GM15510 (cell line): Measurements from ENCODE around the gene BICRA.

Experiments used
- POLR2A ChIP-seq: IDR thresholded peaks from 3 replicates; pipeline ENCODE4 v1.6.1; 2011; ENCODE audit warnings: borderline replicate concordance; ENCODE audit not compliant: insufficient read length; ENCODE audit errors: extremely low read depth

BICRA gene

GRCh38 chr19:47643281-47643680 lies 34.3 kb downstream of the BICRA start:
- TF ChIP-seq POLR2A: no peak

- no peak for TF ChIP-seq POLR2A
Observed at GRCh38 chr19:47644199-47644598, 35.3 kb downstream of the BICRA start.

DNA sequence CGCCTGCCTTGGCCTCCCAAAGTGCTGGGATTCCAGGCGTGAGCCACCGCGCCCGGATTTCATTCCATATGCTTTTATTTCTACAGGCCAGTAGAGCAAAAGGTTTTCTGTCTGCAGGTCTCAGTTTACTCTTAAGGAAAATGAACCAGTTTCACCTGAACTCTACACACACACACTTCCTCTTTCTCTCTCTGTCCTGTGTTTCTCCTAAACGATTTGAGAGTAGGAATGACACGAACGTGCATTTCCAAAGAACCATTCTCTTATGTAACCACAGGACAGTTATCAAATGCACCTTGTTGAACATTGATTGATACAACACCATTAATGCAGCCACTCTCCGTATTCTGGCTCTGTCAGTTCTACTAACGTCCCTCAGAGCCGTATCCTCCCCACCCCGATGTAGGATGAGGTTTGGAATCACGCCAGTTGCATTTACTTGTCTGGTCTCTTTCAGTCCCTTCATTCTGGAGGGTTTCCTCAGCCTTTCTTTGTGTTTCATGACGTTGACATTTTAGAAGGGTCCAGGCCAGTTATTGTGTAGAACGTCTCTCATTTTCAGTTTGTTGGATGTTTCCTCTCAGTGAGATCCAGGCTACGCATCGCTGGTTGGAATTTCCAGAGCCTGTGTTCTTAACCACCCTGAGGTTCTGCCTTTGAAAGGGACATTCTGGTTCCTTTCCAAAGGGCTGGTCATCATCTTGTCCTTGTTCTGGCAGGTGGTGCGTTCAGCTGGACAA lies 36.0 kb downstream of the BICRA start:
- no peak for TF ChIP-seq POLR2A

DNA sequence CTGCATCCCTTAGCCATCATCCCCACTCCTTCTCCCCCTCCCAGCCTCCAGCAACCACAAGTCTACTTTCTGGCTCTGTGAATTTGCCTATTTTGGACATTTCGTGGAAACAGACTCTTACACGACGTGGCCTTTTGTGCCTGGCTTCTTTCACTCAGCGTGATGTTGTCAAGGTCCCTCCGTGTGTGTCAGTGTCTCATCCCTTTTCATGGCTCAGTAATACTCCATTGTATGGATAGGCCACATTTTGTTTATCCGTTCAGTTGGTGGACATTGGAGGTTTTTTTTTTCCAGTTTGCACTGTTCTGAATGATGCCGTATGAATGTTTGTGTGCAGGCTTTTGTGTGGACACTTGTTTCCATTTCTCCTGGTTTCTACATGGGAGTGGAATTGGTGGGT lies 38.0 kb downstream of the BICRA start:
- TF ChIP-seq POLR2A: no peak

- TF ChIP-seq POLR2A: no peak
Observed at GRCh38 chr19:47649588-47649987, 40.7 kb downstream of the BICRA start.

GRCh38 chr19:47650700-47651099 lies 41.8 kb downstream of the BICRA start:
- TF ChIP-seq POLR2A: no peak

DNA sequence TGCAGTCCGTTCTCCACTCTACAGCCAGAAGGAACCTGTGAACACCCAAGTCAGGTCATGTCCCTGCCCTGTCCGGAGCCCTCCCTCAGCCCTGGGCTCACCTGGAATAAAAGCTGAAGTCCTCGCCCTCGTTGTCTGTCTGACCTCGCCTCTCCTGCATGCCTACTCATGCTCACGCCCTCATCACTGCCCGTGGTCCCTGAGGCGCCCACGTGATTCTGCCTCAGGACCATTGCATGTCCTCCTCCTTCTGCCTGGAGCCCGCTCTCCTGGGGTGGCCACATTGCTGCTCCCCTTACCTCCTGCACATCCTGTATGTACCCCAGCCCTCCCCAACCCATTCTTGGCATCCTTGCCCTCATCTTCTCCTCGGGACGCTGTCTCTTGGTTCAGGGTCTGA lies 42.2 kb downstream of the BICRA start:
- TF ChIP-seq POLR2A: no peak

DNA sequence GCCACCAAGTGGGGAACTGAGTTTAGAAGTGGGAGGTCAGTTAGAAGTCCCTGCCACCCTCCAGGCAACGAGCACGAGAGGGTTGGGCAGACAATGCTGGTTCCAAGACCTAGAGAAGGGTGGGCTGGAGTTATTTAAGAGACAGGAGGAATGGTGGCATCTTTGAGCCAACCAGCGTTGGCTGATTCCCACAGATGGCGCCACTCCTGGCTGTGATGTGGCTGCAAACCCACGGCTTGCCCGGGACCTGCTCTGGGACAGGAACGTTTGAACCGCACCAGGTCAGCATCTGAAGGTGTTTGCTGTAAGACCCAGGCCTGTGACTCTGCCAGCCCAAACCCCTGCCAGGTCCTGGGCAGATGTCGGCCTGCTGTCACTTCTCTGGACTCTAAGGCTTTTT lies 42.8 kb downstream of the BICRA start:
- no peak for TF ChIP-seq POLR2A

GRCh38 chr19:47652285-47652684 lies 43.4 kb downstream of the BICRA start:
- no peak for TF ChIP-seq POLR2A

DNA sequence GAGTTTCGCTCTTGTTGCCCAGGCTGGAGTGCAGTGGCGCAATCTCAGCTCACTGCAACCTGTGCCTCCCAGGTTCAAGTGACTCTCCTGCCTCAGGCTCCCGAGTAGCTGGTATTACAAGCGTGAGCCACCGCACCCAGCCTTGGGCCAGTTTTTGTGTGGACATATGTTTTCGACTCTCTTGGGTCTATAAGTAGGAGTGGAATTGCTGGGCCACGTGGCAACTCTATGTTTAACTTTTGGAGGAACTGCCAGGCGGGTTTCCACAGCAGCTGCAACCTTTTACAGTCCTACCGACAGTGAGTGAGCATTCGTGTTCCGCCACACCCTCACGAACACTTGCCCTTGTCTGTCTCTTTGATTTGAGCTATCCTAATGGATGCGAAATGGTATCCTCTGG lies 44.9 kb downstream of the BICRA start:
- no peak for TF ChIP-seq POLR2A

GRCh38 chr19:47657719-47658118 lies 48.8 kb downstream of the BICRA start:
- TF ChIP-seq POLR2A: no peak

GRCh38 chr19:47658431-47659348 lies 49.8 kb downstream of the BICRA start:
- TF ChIP-seq POLR2A: no peak

DNA sequence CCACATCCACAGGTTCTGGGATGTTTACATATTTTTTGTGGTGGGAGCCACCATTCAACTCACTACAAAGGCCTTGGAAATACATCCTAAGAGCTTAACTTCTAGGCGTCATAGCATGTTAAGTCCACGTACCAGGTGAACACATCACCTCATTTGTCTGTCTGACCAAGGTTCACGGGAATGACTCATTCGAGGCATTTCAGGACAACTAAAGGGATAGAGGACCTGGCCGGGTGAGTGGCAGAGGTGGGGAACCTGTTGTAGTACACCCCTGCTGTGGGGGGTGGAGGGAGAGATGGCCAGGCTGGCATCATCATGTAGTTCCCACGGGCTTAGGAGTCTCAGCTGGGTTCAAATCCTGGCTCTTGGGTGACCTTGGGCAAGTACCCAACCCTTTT lies 51.5 kb downstream of the BICRA start:
- TF ChIP-seq POLR2A: no peak

- TF ChIP-seq POLR2A: no peak
Observed at GRCh38 chr19:47661161-47661560, 52.2 kb downstream of the BICRA start.

DNA sequence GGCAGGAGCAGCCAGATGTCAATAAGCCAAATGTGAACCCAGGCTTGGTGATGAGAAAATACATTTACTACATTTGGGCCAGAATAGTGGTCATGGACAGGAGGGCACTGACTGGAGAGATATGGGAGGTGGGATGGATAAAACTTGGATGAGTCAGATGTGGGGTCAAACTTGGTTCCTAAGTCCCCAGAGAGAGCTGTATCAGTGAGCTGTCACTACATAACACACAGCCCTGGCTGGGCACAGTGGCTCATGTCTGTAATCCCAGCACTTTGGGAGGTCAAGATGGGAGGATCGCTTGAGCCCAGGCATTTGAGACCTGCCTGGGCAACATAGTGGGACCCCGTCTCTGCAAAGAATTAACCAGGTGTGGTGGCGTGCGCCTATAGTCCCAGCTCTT lies 52.7 kb downstream of the BICRA start:
- TF ChIP-seq POLR2A: no peak
